K562 (cell line): ENCODE measurements around the gene TMEM88. TPM values are rescaled to one million over a fixed set of nuclear protein-coding genes. Genes with fewer than 3 reads are reported as not detected.
A peak's percentile ranks its signal among the peaks of the same experiment; 100 is the strongest.

Experiments used
- DDX20 ChIP-seq: fragments of 450-650 bp; IDR thresholded peaks from 2 replicates; pipeline ENCODE4 v1.6.1; 2016; ENCODE audit warnings: missing genetic modification characterization, low read depth, mild to moderate bottlenecking, missing compliant biosample characterization, moderate library complexity
- KHSRP ChIP-seq: fragments of 450-650 bp; IDR thresholded peaks from 2 replicates; pipeline ENCODE4 v1.6.1; 2017
- NCOA6 ChIP-seq: fragments of 450-650 bp; IDR thresholded peaks from 2 replicates; pipeline ENCODE4 v1.6.1; 2017; ENCODE audit warnings: mild to moderate bottlenecking
- RFX5 ChIP-seq: IDR thresholded peaks from 2 replicates; pipeline ENCODE4 v1.6.1; 2011; ENCODE audit warnings: low read depth, mild to moderate bottlenecking, improper control_type of control experiment, low read length
- SAFB ChIP-seq: fragments of 200-400 bp; formaldehyde crosslinking; IDR thresholded peaks from 2 replicates; pipeline ENCODE4 v1.6.1; 2017; ENCODE audit warnings: low read depth, low read length, borderline replicate concordance
- ZBTB49 ChIP-seq: sonication (generic); formaldehyde crosslinking; IDR thresholded peaks from 2 replicates; pipeline ENCODE4 v1.8.0; 2022; ENCODE audit warnings: missing genetic modification reagents, mild to moderate bottlenecking, borderline replicate concordance
- ZNF146 ChIP-seq: IDR thresholded peaks from one replicate; pipeline ENCODE4 v1.6.1; 2018; ENCODE audit warnings: missing compliant biosample characterization; ENCODE audit not compliant: unreplicated experiment
- ZNF212 ChIP-seq: fragments of 450-650 bp; formaldehyde crosslinking; IDR thresholded peaks from 2 replicates; pipeline ENCODE4 v1.4.0; 2020; ENCODE audit warnings: mild to moderate bottlenecking
- ZNF24 ChIP-seq: fragments of 450-650 bp; IDR thresholded peaks from 2 replicates; pipeline ENCODE4 v1.6.1; 2016
- ZNF311 ChIP-seq: fragments of 250-450 bp; sonication (Bioruptor Pico); IDR thresholded peaks from 2 replicates; pipeline ENCODE4 v1.4.0; 2020; ENCODE audit warnings: mild to moderate bottlenecking, moderate library complexity
- polyA plus RNA-seq, 8 experiments: library from polyadenylated mRNA; depleted of rRNA in 4 of 8; stranded (reverse) in 5 of 8; unstranded in 3 of 8; fragments of >200 nt; fragmentation: Nextera tagmentation in 2 of 8; fragmentation: Illumina TruSeq in 1 of 8; extraction: Ambion mirVana in 2 of 8; extraction: Trizol in 1 of 8; gene quantifications; 2 replicates each; pipeline versions ENCODE4 v1.2.1 to v1.2.3, GENCODE V29; 2011 to 2014; ENCODE audit warnings: inconsistent platforms in 1 of 8, missing spikeins in 1 of 8
- total RNA-seq, 7 experiments: library from RNA; depleted of rRNA in 6 of 7; stranded (reverse); fragments of >200 nt in 6 of 7; fragmentation: Illumina TruSeq in 2 of 7; extraction: Trizol in 2 of 7; gene quantifications; 2 replicates each; pipeline versions ENCODE4 v1.2.1 to v1.2.3, GENCODE V29; 2011 to 2021; ENCODE audit warnings: low replicate concordance in 1 of 7
- TF ChIP-seq, protein P1 (sequence below): fragments of 450-650 bp; IDR thresholded peaks from 2 replicates; pipeline ENCODE4 v1.7.1; 2018; ENCODE audit warnings: mild to moderate bottlenecking, low read depth; ENCODE audit not compliant: partially characterized antibody
- TF ChIP-seq, protein P2 (sequence below): fragments of 450-650 bp; IDR thresholded peaks from 2 replicates; pipeline ENCODE4 v1.6.1; 2016; ENCODE audit warnings: antibody characterized with exemption
- TF ChIP-seq, protein P3 (sequence below): sonication (generic); formaldehyde crosslinking; IDR thresholded peaks from 2 replicates; pipeline ENCODE4 v1.8.1; 2023; ENCODE audit warnings: mild to moderate bottlenecking, missing genetic modification reagents
- TF ChIP-seq, protein P4 (sequence below): fragments of 250-450 bp; sonication (Bioruptor Pico); IDR thresholded peaks from 2 replicates; pipeline ENCODE4 v1.5.0; 2020; ENCODE audit warnings: mild to moderate bottlenecking
- TF ChIP-seq, protein P5 (sequence below): fragments of 450-650 bp; formaldehyde crosslinking; IDR thresholded peaks from 2 replicates; pipeline ENCODE4 v1.4.0; 2020; ENCODE audit warnings: mild to moderate bottlenecking, moderate library complexity

TMEM88 gene
- total and polyA plus RNA-seq, 9 of the 15 experiments (the other 6 are each of a cell fraction or from before 2014, with no cell fraction given), result 0.10 to 1.4 (median 0.36) TPM; not detected in 3

GRCh38 chr17:7857713-7858521 is 3.1 kb downstream of the TMEM88 start, which contains the start of gene CYB5D1 (continued):
- TF ChIP-seq, protein P1, sequence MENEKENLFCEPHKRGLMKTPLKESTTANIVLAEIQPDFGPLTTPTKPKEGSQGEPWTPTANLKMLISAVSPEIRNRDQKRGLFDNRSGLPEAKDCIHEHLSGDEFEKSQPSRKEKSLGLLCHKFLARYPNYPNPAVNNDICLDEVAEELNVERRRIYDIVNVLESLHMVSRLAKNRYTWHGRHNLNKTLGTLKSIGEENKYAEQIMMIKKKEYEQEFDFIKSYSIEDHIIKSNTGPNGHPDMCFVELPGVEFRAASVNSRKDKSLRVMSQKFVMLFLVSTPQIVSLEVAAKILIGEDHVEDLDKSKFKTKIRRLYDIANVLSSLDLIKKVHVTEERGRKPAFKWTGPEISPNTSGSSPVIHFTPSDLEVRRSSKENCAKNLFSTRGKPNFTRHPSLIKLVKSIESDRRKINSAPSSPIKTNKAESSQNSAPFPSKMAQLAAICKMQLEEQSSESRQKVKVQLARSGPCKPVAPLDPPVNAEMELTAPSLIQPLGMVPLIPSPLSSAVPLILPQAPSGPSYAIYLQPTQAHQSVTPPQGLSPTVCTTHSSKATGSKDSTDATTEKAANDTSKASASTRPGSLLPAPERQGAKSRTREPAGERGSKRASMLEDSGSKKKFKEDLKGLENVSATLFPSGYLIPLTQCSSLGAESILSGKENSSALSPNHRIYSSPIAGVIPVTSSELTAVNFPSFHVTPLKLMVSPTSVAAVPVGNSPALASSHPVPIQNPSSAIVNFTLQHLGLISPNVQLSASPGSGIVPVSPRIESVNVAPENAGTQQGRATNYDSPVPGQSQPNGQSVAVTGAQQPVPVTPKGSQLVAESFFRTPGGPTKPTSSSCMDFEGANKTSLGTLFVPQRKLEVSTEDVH, result no peak
- TF ChIP-seq NCOA6 (no peak), ZNF24 (no peak), ZNF311 (CRISPR knock-in tag) (no peak), RFX5 (no peak), ZNF146 (CRISPR knock-in tag) (no peak), ZNF212 (CRISPR knock-in tag) (no peak), SAFB (0 out of 2 replicates have a peak, but pooled peaks have one; percentile 29), ZBTB49 (CRISPR knock-in tag) (no peak), DDX20 (tag) (no peak), KHSRP (no peak)
- TF ChIP-seq, protein P2, sequence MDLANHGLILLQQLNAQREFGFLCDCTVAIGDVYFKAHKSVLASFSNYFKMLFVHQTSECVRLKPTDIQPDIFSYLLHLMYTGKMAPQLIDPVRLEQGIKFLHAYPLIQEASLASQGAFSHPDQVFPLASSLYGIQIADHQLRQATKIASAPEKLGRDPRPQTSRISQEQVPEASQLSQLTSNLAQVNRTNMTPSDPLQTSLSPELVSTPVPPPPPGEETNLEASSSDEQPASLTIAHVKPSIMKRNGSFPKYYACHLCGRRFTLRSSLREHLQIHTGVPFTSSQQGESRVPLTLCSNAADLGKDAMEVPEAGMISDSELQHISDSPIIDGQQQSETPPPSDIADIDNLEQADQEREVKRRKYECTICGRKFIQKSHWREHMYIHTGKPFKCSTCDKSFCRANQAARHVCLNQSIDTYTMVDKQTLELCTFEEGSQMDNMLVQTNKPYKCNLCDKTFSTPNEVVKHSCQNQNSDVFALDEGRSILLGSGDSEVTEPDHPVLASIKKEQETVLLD, result no peak
- TF ChIP-seq, protein P3, sequence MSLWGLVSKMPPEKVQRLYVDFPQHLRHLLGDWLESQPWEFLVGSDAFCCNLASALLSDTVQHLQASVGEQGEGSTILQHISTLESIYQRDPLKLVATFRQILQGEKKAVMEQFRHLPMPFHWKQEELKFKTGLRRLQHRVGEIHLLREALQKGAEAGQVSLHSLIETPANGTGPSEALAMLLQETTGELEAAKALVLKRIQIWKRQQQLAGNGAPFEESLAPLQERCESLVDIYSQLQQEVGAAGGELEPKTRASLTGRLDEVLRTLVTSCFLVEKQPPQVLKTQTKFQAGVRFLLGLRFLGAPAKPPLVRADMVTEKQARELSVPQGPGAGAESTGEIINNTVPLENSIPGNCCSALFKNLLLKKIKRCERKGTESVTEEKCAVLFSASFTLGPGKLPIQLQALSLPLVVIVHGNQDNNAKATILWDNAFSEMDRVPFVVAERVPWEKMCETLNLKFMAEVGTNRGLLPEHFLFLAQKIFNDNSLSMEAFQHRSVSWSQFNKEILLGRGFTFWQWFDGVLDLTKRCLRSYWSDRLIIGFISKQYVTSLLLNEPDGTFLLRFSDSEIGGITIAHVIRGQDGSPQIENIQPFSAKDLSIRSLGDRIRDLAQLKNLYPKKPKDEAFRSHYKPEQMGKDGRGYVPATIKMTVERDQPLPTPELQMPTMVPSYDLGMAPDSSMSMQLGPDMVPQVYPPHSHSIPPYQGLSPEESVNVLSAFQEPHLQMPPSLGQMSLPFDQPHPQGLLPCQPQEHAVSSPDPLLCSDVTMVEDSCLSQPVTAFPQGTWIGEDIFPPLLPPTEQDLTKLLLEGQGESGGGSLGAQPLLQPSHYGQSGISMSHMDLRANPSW (CRISPR knock-in tag), result no peak
- TF ChIP-seq, protein P4, sequence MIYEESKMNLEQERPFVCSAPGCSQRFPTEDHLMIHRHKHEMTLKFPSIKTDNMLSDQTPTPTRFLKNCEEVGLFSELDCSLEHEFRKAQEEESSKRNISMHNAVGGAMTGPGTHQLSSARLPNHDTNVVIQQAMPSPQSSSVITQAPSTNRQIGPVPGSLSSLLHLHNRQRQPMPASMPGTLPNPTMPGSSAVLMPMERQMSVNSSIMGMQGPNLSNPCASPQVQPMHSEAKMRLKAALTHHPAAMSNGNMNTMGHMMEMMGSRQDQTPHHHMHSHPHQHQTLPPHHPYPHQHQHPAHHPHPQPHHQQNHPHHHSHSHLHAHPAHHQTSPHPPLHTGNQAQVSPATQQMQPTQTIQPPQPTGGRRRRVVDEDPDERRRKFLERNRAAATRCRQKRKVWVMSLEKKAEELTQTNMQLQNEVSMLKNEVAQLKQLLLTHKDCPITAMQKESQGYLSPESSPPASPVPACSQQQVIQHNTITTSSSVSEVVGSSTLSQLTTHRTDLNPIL (CRISPR knock-in tag), result no peak
- TF ChIP-seq, protein P5, sequence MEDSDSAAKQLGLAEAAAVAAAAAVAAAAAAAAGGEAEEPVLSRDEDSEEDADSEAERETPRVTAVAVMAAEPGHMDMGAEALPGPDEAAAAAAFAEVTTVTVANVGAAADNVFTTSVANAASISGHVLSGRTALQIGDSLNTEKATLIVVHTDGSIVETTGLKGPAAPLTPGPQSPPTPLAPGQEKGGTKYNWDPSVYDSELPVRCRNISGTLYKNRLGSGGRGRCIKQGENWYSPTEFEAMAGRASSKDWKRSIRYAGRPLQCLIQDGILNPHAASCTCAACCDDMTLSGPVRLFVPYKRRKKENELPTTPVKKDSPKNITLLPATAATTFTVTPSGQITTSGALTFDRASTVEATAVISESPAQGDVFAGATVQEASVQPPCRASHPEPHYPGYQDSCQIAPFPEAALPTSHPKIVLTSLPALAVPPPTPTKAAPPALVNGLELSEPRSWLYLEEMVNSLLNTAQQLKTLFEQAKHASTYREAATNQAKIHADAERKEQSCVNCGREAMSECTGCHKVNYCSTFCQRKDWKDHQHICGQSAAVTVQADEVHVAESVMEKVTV (CRISPR knock-in tag), result no peak
